HepG2 (cell line): ENCODE results near the gene GRAMD1A. TPM values are rescaled to one million over a fixed set of nuclear protein-coding genes. Genes with fewer than 3 reads are reported as not detected.
A peak's percentile ranks its signal among the peaks of the same experiment; 100 is the strongest.

Experiments used
- BORCS8-MEF2B ChIP-seq: sonication (generic); formaldehyde crosslinking; IDR thresholded peaks from 2 replicates; pipeline ENCODE4 v1.8.0; 2022; ENCODE audit warnings: mild to moderate bottlenecking, missing genetic modification reagents
- BRCA1 ChIP-seq: sonication (generic); formaldehyde crosslinking; IDR thresholded peaks from 2 replicates; pipeline ENCODE4 v1.4.0; 2020; ENCODE audit warnings: missing genetic modification reagents
- CC2D1A ChIP-seq: sonication (generic); formaldehyde crosslinking; IDR thresholded peaks from 2 replicates; pipeline ENCODE4 v1.8.1; 2023; ENCODE audit warnings: mild to moderate bottlenecking, missing genetic modification reagents
- FOXP1 ChIP-seq, 2 experiments: fragments of 450-650 bp in 1 of 2; IDR thresholded peaks; 2 replicates each; pipeline ENCODE4 v1.6.1; 2017 to 2018; ENCODE audit warnings: antibody characterized with exemption in 1 of 2
- HIVEP1 ChIP-seq: sonication (generic); formaldehyde crosslinking; IDR thresholded peaks from 2 replicates; pipeline ENCODE4 v1.4.0; 2020; ENCODE audit warnings: mild to moderate bottlenecking, missing genetic modification reagents
- KDM5B ChIP-seq: sonication (generic); formaldehyde crosslinking; IDR thresholded peaks from 2 replicates; pipeline ENCODE4 v1.4.0; 2020; ENCODE audit warnings: missing genetic modification reagents, mild to moderate bottlenecking, borderline replicate concordance
- KDM6A ChIP-seq: IDR thresholded peaks from 2 replicates; pipeline ENCODE4 v1.6.1; 2016; ENCODE audit warnings: low read depth
- MED1 ChIP-seq: sonication (generic); formaldehyde crosslinking; IDR thresholded peaks from 2 replicates; pipeline ENCODE4 v1.4.0; 2020; ENCODE audit warnings: missing genetic modification reagents
- PHF5A ChIP-seq: IDR thresholded peaks from one replicate; pipeline ENCODE4 v1.6.1; 2018; ENCODE audit warnings: low read depth, missing genetic modification reagents; ENCODE audit not compliant: unreplicated experiment
- RORA ChIP-seq: sonication (generic); formaldehyde crosslinking; IDR thresholded peaks from 2 replicates; pipeline ENCODE4 v1.5.0; 2020; ENCODE audit warnings: mild to moderate bottlenecking, missing genetic modification reagents, moderate library complexity
- SP140L ChIP-seq: sonication (generic); formaldehyde crosslinking; IDR thresholded peaks from 2 replicates; pipeline ENCODE4 v1.4.0; 2020; ENCODE audit warnings: missing genetic modification reagents, borderline replicate concordance
- STAG1 ChIP-seq: sonication (generic); formaldehyde crosslinking; IDR thresholded peaks from 2 replicates; pipeline ENCODE4 v1.4.0; 2020; ENCODE audit warnings: missing genetic modification reagents
- TOPORS ChIP-seq: sonication (generic); formaldehyde crosslinking; IDR thresholded peaks from 2 replicates; pipeline ENCODE4 v1.8.0; 2023; ENCODE audit warnings: mild to moderate bottlenecking, missing genetic modification reagents
- YEATS2 ChIP-seq: sonication (generic); formaldehyde crosslinking; IDR thresholded peaks from 2 replicates; pipeline ENCODE4 v1.4.0; 2020; ENCODE audit warnings: missing genetic modification reagents, borderline replicate concordance
- ZBTB2 ChIP-seq: sonication (generic); formaldehyde crosslinking; IDR thresholded peaks from 2 replicates; pipeline ENCODE4 v1.8.0; 2022; ENCODE audit warnings: low read depth, missing genetic modification reagents
- ZKSCAN5 ChIP-seq: sonication (generic); formaldehyde crosslinking; IDR thresholded peaks from 2 replicates; pipeline ENCODE4 v1.5.1; 2020; ENCODE audit warnings: mild to moderate bottlenecking, missing genetic modification reagents
- ZNF543 ChIP-seq: sonication (generic); formaldehyde crosslinking; IDR thresholded peaks from 2 replicates; pipeline ENCODE4 v1.4.0; 2020; ENCODE audit warnings: mild to moderate bottlenecking, missing genetic modification reagents
- ZNF557 ChIP-seq: sonication (generic); formaldehyde crosslinking; IDR thresholded peaks from 2 replicates; pipeline ENCODE4 v1.4.0; 2020; ENCODE audit warnings: missing genetic modification reagents
- ZNF577 ChIP-seq: sonication (generic); formaldehyde crosslinking; IDR thresholded peaks from 2 replicates; pipeline ENCODE4 v1.4.0; 2020; ENCODE audit warnings: mild to moderate bottlenecking, low read depth, missing genetic modification reagents, borderline replicate concordance
- ZNF703 ChIP-seq: sonication (generic); formaldehyde crosslinking; IDR thresholded peaks from 2 replicates; pipeline ENCODE4 v1.5.1; 2020; ENCODE audit warnings: missing genetic modification reagents, mild to moderate bottlenecking, moderate library complexity, borderline replicate concordance
- ZNF784 ChIP-seq: sonication (generic); formaldehyde crosslinking; IDR thresholded peaks from 2 replicates; pipeline ENCODE4 v1.5.1; 2020; ENCODE audit warnings: missing genetic modification reagents, mild to moderate bottlenecking, borderline replicate concordance
- ZSCAN9 ChIP-seq: IDR thresholded peaks from 2 replicates; pipeline ENCODE4 v1.6.1; 2016; ENCODE audit warnings: borderline replicate concordance
- polyA plus RNA-seq, 8 experiments: library from polyadenylated mRNA; depleted of rRNA in 3 of 8; stranded (reverse) in 7 of 8; unstranded in 1 of 8; fragments of >200 nt; fragmentation: Illumina TruSeq in 4 of 8; extraction: Trizol in 4 of 8; gene quantifications; 2 replicates each; pipeline versions ENCODE4 v1.2.1 to v1.2.3, GENCODE V29; 2011 to 2016; ENCODE audit warnings: low read depth in 4 of 8, missing spikeins in 1 of 8, mixed read lengths in 1 of 8; ENCODE audit not compliant: insufficient read depth in 1 of 8
- total RNA-seq, 5 experiments: library from RNA; depleted of rRNA; stranded (reverse); fragments of >200 nt; fragmentation: Illumina TruSeq; extraction: Trizol; gene quantifications; 2 replicates each; pipeline ENCODE4 v1.2.3, GENCODE V29; 2016; ENCODE audit warnings: low read depth in 1 of 5
- TF ChIP-seq, protein P1 (sequence below): sonication (generic); formaldehyde crosslinking; IDR thresholded peaks from 2 replicates; pipeline ENCODE4 v1.8.1; 2023; ENCODE audit warnings: mild to moderate bottlenecking, missing genetic modification reagents
- TF ChIP-seq, protein P2 (sequence below): sonication (generic); formaldehyde crosslinking; IDR thresholded peaks from 2 replicates; pipeline ENCODE4 v1.5.0; 2020; ENCODE audit warnings: missing genetic modification reagents

The GRAMD1A gene
- total and polyA plus RNA-seq, 2 of the 13 experiments (the other 11 are each of a cell fraction or from before 2014, with no cell fraction given): 14.7 to 181 TPM

- TF ChIP-seq PHF5A (CRISPR knock-in tag): no peak
- peak; percentile 90 for TF ChIP-seq BORCS8-MEF2B (CRISPR knock-in tag)
- peak; percentile 95 for TF ChIP-seq KDM6A (CRISPR knock-in tag)
- no peak for TF ChIP-seq ZNF577 (CRISPR knock-in tag)
- no peak for TF ChIP-seq RORA (CRISPR knock-in tag)
- TF ChIP-seq ZBTB2 (CRISPR knock-in tag): peak; percentile 68; the same call in 1 of the 2 replicates
- TF ChIP-seq CC2D1A (CRISPR knock-in tag): no peak
- TF ChIP-seq, protein P1, sequence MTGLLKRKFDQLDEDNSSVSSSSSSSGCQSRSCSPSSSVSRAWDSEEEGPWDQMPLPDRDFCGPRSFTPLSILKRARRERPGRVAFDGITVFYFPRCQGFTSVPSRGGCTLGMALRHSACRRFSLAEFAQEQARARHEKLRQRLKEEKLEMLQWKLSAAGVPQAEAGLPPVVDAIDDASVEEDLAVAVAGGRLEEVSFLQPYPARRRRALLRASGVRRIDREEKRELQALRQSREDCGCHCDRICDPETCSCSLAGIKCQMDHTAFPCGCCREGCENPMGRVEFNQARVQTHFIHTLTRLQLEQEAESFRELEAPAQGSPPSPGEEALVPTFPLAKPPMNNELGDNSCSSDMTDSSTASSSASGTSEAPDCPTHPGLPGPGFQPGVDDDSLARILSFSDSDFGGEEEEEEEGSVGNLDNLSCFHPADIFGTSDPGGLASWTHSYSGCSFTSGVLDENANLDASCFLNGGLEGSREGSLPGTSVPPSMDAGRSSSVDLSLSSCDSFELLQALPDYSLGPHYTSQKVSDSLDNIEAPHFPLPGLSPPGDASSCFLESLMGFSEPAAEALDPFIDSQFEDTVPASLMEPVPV (CRISPR knock-in tag): peak; percentile 95
- TF ChIP-seq TOPORS: peak; percentile 61; the same call in 1 of the 2 replicates
- TF ChIP-seq KDM5B (CRISPR knock-in tag): peak; percentile 97
- TF ChIP-seq BRCA1 (CRISPR knock-in tag): no peak
- peak; percentile 26; the same call in 1 of the 2 replicates for TF ChIP-seq ZSCAN9
- peak; percentile 62; the same call in 1 of the 2 replicates for TF ChIP-seq YEATS2 (CRISPR knock-in tag)
- peak; percentile 16; the same call in 1 of the 2 replicates for TF ChIP-seq ZNF557
- TF ChIP-seq HIVEP1 (CRISPR knock-in tag): peak; percentile 97
- peak; percentile 38; the same call in 1 of the 2 replicates for TF ChIP-seq ZKSCAN5 (CRISPR knock-in tag)
- TF ChIP-seq ZNF703 (CRISPR knock-in tag): peak; percentile 95; the same call in 1 of the 2 replicates
- peak; percentile 19; the same call in 1 of the 2 replicates for TF ChIP-seq STAG1
- peak; percentile 59; the same call in 1 of the 2 replicates for TF ChIP-seq FOXP1 (IDR thresholded peaks at IDR 0.05)
- TF ChIP-seq FOXP1 (CRISPR knock-in tag; IDR thresholded peaks at IDR 0.05): peak; percentile 89
- TF ChIP-seq, protein P2, sequence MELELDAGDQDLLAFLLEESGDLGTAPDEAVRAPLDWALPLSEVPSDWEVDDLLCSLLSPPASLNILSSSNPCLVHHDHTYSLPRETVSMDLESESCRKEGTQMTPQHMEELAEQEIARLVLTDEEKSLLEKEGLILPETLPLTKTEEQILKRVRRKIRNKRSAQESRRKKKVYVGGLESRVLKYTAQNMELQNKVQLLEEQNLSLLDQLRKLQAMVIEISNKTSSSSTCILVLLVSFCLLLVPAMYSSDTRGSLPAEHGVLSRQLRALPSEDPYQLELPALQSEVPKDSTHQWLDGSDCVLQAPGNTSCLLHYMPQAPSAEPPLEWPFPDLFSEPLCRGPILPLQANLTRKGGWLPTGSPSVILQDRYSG (CRISPR knock-in tag): peak; percentile 64; the same call in 1 of the 2 replicates
- TF ChIP-seq SP140L: 0 out of 2 replicates have a peak, but pooled peaks have one; percentile 13
- peak; percentile 20; the same call in 1 of the 2 replicates for TF ChIP-seq ZNF543 (CRISPR knock-in tag)
- TF ChIP-seq MED1: peak; percentile 99
- TF ChIP-seq ZNF784: peak; percentile 87; the same call in 1 of the 2 replicates
Observed at GRCh38 chr19:35040826-35041547, 40.9 kb downstream of the GRAMD1A start (continued).
